C4-2B (cell line): ENCODE measurements around the gene CTXND1.

Experiments used
- CTCF ChIP-seq: fragments of 450-650 bp; conservative IDR thresholded peaks from 2 replicates; pipeline ENCODE4 v1.5.1; 2017; ENCODE audit warnings: mild to moderate bottlenecking
- ZFX ChIP-seq: fragments of 450-650 bp; IDR thresholded peaks from 2 replicates; pipeline ENCODE4 v1.6.1; 2017

- TF ChIP-seq CTCF: no peak
- no peak for TF ChIP-seq ZFX
Observed at GRCh38 chr15:80151576-80151975, 100.4 kb downstream of the CTXND1 start.
